HepG2 (cell line): ENCODE data around the gene PAPPA. TPM values are rescaled to one million over a fixed set of nuclear protein-coding genes. Genes with fewer than 3 reads are reported as not detected.

Source experiments
- ATAC-seq: fragments of 200-7000 bp; cut with Tn5 transposase; 3 replicates; pipeline ENCODE4 v1.9.1; 2020; ENCODE audit warnings: mild to moderate bottlenecking, moderate library complexity
- BruUV-seq: library from RNA; stranded (reverse); fragments of 400-500 nt; replicated peaks from 2 replicates; lab custom pipeline; 2021; lab: Mats Ljungman, UMichigan
- CTCF ChIA-PET: fragments of 300-600 bp; formaldehyde crosslinking; extraction: SDS; loops from one replicate; lab custom pipeline; 2021; ENCODE audit warnings: low total read pairs, inconsistent platforms, low intra/inter-chr PET ratio; lab: Yijun Ruan, JAX
- POLR2A ChIA-PET: fragments of 350-600 bp; sonication (Branson Sonifier 250); formaldehyde crosslinking; loops from one replicate; lab custom pipeline; 2020; ENCODE audit warnings: antibody characterized with exemption, inconsistent platforms; lab: Yijun Ruan, JAX
- DNase-seq: peaks from one replicate; pipeline ENCODE4 v3.0.0-alpha.2; 2015; ENCODE audit warnings: low spot score
- FAIRE-seq: peaks from 3 replicates; lab custom pipeline; 2011; peaks lifted over from hg19 to GRCh38; lab: Jason Lieb, UNC
- H2AFZ ChIP-seq: one replicate; pipeline ENCODE4 v1.6.1; 2011; ENCODE audit warnings: low read length, inconsistent platforms
- H3K27ac ChIP-seq: fragments of 300-600 bp; 3 replicates; pipeline ENCODE4 v1.8.0; 2011; ENCODE audit warnings: mixed run types, mild to moderate bottlenecking, mixed read lengths, low read length, inconsistent platforms; ENCODE audit not compliant: insufficient read depth; ENCODE audit errors: extremely low read length
- H3K27me3 ChIP-seq, 2 experiments: fragments of 200-600 bp in 1 of 2; 2 replicates in 1 of 2; 3 replicates in 1 of 2; pipeline versions ENCODE4 v1.6.0 to v1.8.0; 2011; ENCODE audit warnings: low read length in 2 of 2, mild to moderate bottlenecking in 2 of 2, moderate library complexity in 2 of 2, inconsistent platforms in 1 of 2; ENCODE audit not compliant: insufficient read depth in 2 of 2, control insufficient read depth in 1 of 2
- H3K36me3 ChIP-seq, 2 experiments: fragments of 200-600 bp in 1 of 2; replicated peaks in 1 of 2; 2 replicates in 1 of 2; 3 replicates in 1 of 2; pipeline versions ENCODE4 v1.5.1 to v1.8.0; 2011; ENCODE audit warnings: low read length in 2 of 2, inconsistent platforms in 1 of 2; ENCODE audit not compliant: insufficient read depth in 2 of 2, control insufficient read depth in 1 of 2
- H3K4me1 ChIP-seq: 2 replicates; pipeline ENCODE4 v1.5.1; 2012; ENCODE audit warnings: low read length, inconsistent platforms; ENCODE audit not compliant: insufficient read depth
- H3K4me2 ChIP-seq: 2 replicates; pipeline ENCODE4 v1.6.0; 2011; ENCODE audit warnings: low read depth, low read length, inconsistent platforms
- H3K4me3 ChIP-seq, 3 experiments: fragments of 200-600 bp in 1 of 3; sonication (generic), shearing (Covaris generic) in 1 of 3; replicated peaks in 1 of 3; 2 replicates each; pipeline ENCODE4 v1.5.1; 2011 to 2016; ENCODE audit warnings: low read length in 3 of 3, inconsistent platforms in 2 of 3, low read depth in 2 of 3, mild to moderate bottlenecking in 2 of 3, control low read depth in 1 of 3, mixed read lengths in 1 of 3; ENCODE audit not compliant: insufficient read depth in 1 of 3
- H3K79me2 ChIP-seq: one replicate; pipeline ENCODE4 v1.6.1; 2011; ENCODE audit warnings: low read length, inconsistent platforms; ENCODE audit not compliant: insufficient read depth
- H3K9ac ChIP-seq: 2 replicates; pipeline ENCODE4 v1.6.0; 2011; ENCODE audit warnings: mild to moderate bottlenecking, low read depth, low read length, inconsistent platforms; ENCODE audit not compliant: insufficient read depth
- H3K9me3 ChIP-seq: 2 replicates; pipeline ENCODE4 v1.5.1; 2012; ENCODE audit warnings: mild to moderate bottlenecking, low read length
- H4K20me1 ChIP-seq: 2 replicates; pipeline ENCODE4 v1.6.0; 2011; ENCODE audit warnings: inconsistent platforms, mild to moderate bottlenecking, low read length, moderate library complexity; ENCODE audit not compliant: insufficient read depth
- MTF2 ChIP-seq: sonication (generic); formaldehyde crosslinking; IDR thresholded peaks from 2 replicates; pipeline ENCODE4 v1.5.0; 2020; ENCODE audit warnings: missing genetic modification reagents, borderline replicate concordance
- SMARCE1 ChIP-seq: fragments of 450-650 bp; IDR thresholded peaks from 2 replicates; pipeline ENCODE4 v1.6.1; 2017; ENCODE audit warnings: borderline replicate concordance
- ZNF274 ChIP-seq: sonication (generic); formaldehyde crosslinking; IDR thresholded peaks from 2 replicates; pipeline ENCODE4 v1.5.1; 2020; ENCODE audit warnings: mild to moderate bottlenecking, missing genetic modification reagents
- ZNF562 ChIP-seq: sonication (generic); formaldehyde crosslinking; IDR thresholded peaks from 2 replicates; pipeline ENCODE4 v1.8.0; 2022; ENCODE audit warnings: missing genetic modification reagents, borderline replicate concordance
- ZNF740 ChIP-seq: sonication (generic); formaldehyde crosslinking; IDR thresholded peaks from 2 replicates; pipeline ENCODE4 v1.4.0; 2020; ENCODE audit warnings: missing genetic modification reagents
- WGBS: methylation state at CpG from one replicate; pipeline ENCODE4 v1.1.6; 2017; ENCODE audit warnings: low lambda C conversion rate; 5-methylcytosine and 5-hydroxymethylcytosine counted together
- in situ Hi-C: cut with HindIII; loops from 2 replicates; pipeline ENCODE4 v1.10.0; 2017; ENCODE audit warnings: low pct_unique_long_range_greater_than_20kb; ENCODE audit not compliant: extremely low pct_ligation_motif_present
- intact Hi-C: fragments of 100-400 bp; cut with micrococcal nuclease; formaldehyde crosslinking; loops from one replicate; pipeline ENCODE4 v1.10.0; 2022; ENCODE audit not compliant: unreplicated experiment
- polyA plus RNA-seq, 8 experiments: library from polyadenylated mRNA; depleted of rRNA in 3 of 8; stranded (reverse) in 7 of 8; unstranded in 1 of 8; fragments of >200 nt; fragmentation: Illumina TruSeq in 4 of 8; extraction: Trizol in 4 of 8; gene quantifications; 2 replicates each; pipeline versions ENCODE4 v1.2.1 to v1.2.3, GENCODE V29; 2011 to 2016; ENCODE audit warnings: low read depth in 4 of 8, missing spikeins in 1 of 8, mixed read lengths in 1 of 8; ENCODE audit not compliant: insufficient read depth in 1 of 8
- total RNA-seq, 5 experiments: library from RNA; depleted of rRNA; stranded (reverse); fragments of >200 nt; fragmentation: Illumina TruSeq; extraction: Trizol; gene quantifications; 2 replicates each; pipeline ENCODE4 v1.2.3, GENCODE V29; 2016; ENCODE audit warnings: low read depth in 1 of 5
- TF ChIP-seq, protein P1 (sequence below): sonication (generic); formaldehyde crosslinking; conservative IDR thresholded peaks from 2 replicates; pipeline ENCODE4 v1.8.0; 2022; ENCODE audit warnings: low read depth, missing genetic modification reagents
- TF ChIP-seq, protein P2 (sequence below): sonication (generic); formaldehyde crosslinking; IDR thresholded peaks from 2 replicates; pipeline ENCODE4 v1.4.0; 2020; ENCODE audit warnings: missing genetic modification reagents, mild to moderate bottlenecking, borderline replicate concordance

PAPPA gene
- total and polyA plus RNA-seq, 2 of the 13 experiments (the other 11 are each of a cell fraction or from before 2014, with no cell fraction given): 0.09 to 0.11 TPM

- H3K27me3 ChIP-seq: no peaks in the 10 kb centered on the region
- intact Hi-C loops (no loop called here), in situ Hi-C loops (loop anchor here (25.0 kb wide), 1 partner anchor 100 kb away; no protein-coding TSS in a partner anchor)
- H3K9ac ChIP-seq: no peak overlapping the region
- WGBS: 32% methylated on average over 5 of the region's 5 CpGs
- BruUV-seq: no TSS peak
- no peak overlapping the region for H2AFZ ChIP-seq
- no peaks in the 10 kb centered on the region for H3K36me3 ChIP-seq
- no peak overlapping the region for H3K27ac ChIP-seq
- no peak overlapping the region for H3K4me3 ChIP-seq
- CTCF ChIA-PET: no interaction called here
- no peaks in the 10 kb centered on the region for H4K20me1 ChIP-seq
- POLR2A ChIA-PET: no interaction called here
- no peaks in the 10 kb centered on the region for H3K79me2 ChIP-seq
- H3K4me1 ChIP-seq: no peaks in the 10 kb centered on the region
- no peak for TF ChIP-seq MTF2 (CRISPR knock-in tag)
- no peak for TF ChIP-seq ZNF562 (CRISPR knock-in tag)
- no peak for TF ChIP-seq ZNF274
- TF ChIP-seq, protein P1, sequence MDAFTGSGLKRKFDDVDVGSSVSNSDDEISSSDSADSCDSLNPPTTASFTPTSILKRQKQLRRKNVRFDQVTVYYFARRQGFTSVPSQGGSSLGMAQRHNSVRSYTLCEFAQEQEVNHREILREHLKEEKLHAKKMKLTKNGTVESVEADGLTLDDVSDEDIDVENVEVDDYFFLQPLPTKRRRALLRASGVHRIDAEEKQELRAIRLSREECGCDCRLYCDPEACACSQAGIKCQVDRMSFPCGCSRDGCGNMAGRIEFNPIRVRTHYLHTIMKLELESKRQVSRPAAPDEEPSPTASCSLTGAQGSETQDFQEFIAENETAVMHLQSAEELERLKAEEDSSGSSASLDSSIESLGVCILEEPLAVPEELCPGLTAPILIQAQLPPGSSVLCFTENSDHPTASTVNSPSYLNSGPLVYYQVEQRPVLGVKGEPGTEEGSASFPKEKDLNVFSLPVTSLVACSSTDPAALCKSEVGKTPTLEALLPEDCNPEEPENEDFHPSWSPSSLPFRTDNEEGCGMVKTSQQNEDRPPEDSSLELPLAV (CRISPR knock-in tag): no peak
- TF ChIP-seq SMARCE1: no peak
- no peak for TF ChIP-seq ZNF740 (CRISPR knock-in tag)
- TF ChIP-seq, protein P2, sequence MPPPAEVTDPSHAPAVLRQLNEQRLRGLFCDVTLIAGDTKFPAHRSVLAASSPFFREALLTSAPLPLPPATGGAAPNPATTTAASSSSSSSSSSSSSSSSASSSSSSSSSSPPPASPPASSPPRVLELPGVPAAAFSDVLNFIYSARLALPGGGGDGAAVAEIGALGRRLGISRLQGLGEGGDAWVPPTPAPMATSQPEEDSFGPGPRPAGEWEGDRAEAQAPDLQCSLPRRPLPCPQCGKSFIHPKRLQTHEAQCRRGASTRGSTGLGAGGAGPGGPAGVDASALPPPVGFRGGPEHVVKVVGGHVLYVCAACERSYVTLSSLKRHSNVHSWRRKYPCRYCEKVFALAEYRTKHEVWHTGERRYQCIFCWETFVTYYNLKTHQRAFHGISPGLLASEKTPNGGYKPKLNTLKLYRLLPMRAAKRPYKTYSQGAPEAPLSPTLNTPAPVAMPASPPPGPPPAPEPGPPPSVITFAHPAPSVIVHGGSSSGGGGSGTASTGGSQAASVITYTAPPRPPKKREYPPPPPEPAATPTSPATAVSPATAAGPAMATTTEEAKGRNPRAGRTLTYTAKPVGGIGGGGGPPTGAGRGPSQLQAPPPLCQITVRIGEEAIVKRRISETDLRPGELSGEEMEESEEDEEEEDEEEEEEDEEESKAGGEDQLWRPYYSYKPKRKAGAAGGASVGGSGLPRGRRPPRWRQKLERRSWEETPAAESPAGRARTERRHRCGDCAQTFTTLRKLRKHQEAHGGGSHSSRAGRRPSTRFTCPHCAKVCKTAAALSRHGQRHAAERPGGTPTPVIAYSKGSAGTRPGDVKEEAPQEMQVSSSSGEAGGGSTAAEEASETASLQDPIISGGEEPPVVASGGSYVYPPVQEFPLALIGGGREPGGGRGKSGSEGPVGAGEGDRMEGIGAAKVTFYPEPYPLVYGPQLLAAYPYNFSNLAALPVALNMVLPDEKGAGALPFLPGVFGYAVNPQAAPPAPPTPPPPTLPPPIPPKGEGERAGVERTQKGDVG (CRISPR knock-in tag): no peak
- DNase-seq: no peak
- no peaks in the 10 kb centered on the region for H3K9me3 ChIP-seq
- no peak overlapping the region for H3K4me2 ChIP-seq
- no peak for FAIRE-seq
- no peak for ATAC-seq
Measured at GRCh38 chr9:116137581-116137980, 16.0 kb upstream of the PAPPA start.
